D721Med (cell line): ENCODE measurements around the gene CELF1.

Source experiments
- DNase-seq: peaks from one replicate; pipeline ENCODE4 v3.0.0; 2011; ENCODE audit warnings: low spot score; ENCODE audit not compliant: insufficient read length
- FAIRE-seq: peaks from 2 replicates; lab custom pipeline; 2011; peaks lifted over from hg19 to GRCh38; lab: Jason Lieb, UNC
- TF ChIP-seq, protein P1 (sequence below): IDR thresholded peaks from 2 replicates; pipeline ENCODE4 v1.5.1; 2012; ENCODE audit warnings: mild to moderate bottlenecking, control low read depth; ENCODE audit not compliant: insufficient read depth; ENCODE audit errors: missing control alignments

Gene CELF1

DNA sequence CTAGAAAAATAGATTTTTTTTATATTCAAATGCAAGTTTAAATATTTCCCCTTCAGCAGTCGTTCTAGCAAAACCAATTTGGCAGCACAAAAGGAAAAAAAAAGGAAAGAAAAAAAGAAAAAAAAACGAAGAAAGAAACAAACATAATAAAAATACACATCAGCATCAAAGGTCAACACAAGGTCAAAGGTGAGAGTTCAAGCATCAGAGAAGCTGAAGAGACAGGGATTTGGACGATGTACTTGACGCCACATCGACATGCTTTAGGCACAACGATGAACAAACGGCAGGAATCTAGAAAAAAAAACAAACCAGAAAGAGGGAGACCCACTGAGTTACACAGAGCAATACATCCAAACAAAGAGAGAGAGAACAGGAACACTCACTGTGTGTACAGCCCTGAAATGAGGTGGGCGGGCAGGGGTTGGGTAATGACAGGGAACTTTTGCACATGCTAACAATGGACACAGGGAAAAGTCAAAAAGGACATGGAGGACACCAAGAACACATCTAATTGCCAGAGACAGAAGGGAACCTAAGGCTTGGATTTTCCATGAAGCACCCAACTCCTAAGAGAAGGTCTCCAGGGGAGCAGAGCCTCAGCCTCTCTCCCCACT is 84.2 kb downstream of the CELF1 start:
- FAIRE-seq (no peak), DNase-seq (no peak)
- TF ChIP-seq, protein P1, sequence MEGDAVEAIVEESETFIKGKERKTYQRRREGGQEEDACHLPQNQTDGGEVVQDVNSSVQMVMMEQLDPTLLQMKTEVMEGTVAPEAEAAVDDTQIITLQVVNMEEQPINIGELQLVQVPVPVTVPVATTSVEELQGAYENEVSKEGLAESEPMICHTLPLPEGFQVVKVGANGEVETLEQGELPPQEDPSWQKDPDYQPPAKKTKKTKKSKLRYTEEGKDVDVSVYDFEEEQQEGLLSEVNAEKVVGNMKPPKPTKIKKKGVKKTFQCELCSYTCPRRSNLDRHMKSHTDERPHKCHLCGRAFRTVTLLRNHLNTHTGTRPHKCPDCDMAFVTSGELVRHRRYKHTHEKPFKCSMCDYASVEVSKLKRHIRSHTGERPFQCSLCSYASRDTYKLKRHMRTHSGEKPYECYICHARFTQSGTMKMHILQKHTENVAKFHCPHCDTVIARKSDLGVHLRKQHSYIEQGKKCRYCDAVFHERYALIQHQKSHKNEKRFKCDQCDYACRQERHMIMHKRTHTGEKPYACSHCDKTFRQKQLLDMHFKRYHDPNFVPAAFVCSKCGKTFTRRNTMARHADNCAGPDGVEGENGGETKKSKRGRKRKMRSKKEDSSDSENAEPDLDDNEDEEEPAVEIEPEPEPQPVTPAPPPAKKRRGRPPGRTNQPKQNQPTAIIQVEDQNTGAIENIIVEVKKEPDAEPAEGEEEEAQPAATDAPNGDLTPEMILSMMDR = no peak

DNA sequence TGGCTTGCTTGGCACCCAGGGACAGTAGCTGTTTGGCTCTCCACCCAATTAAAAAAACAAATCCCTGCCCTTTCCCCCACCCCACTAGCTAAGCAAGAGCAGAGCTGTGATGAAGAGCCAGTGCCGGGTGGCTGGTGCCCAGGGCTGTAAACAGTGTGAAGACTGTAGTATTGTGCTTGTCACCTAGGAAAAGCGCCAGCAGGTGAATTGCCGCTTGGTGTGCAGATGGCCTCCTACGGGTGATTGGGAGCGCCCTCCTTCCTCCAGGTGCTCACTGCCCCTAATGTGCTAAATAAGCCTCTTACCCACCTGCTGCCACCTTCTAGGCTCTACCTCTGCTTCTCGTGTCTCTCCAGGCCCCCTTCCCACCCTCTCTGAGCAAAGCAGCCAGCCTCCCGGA is 85.6 kb downstream of the CELF1 start:
- no peak for DNase-seq
- TF ChIP-seq, protein P1 = no peak
- no peak for FAIRE-seq

DNA sequence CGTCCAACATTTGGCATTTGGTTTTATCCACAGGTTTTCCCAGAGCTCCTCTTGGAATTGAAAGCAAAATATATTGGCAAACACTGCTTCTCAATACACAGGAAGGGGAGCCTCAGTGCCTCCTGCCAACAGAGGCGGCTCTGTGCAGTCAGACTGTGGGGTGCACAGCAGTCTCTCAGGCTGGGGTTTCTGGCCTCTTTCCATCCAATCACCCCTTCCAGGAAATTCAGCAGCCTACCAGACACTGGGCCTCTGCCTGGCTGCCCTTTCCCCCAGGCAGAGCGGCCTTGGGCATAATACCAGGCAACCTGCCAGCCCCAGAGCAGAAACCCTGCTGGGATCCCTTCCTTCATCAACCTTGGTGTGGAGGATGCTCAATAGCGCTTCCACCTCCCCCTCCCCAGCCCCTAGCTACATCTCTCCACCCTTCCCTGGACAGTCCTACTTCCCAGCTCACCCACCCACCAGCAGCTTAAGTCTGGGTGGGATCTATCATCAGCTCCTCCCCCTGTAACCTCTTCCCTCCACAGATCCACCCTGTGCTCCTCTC is 86.2 kb downstream of the CELF1 start:
- no peak for FAIRE-seq
- no peak for DNase-seq
- TF ChIP-seq, protein P1 = no peak

DNA sequence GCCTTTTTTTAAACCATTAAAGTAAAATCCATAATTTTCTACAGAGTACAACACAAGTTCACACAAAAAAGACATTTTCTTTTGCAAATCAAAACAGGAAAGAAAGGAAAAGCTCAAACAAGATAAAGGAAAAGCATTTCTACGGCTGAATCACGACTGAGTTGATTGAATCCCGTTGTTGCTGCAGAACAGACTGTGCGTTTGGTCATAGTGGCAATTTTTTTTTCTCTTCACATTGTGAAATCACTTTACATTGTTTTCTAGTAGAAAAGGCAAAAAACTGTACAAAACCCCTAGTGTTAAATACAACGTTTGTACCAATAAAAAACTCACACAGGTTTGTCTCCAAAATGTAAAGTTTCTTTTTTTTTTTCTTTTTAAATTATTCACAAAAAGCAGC is 86.7 kb downstream of the CELF1 start:
- TF ChIP-seq, protein P1 = no peak
- FAIRE-seq = no peak
- no peak for DNase-seq

DNA sequence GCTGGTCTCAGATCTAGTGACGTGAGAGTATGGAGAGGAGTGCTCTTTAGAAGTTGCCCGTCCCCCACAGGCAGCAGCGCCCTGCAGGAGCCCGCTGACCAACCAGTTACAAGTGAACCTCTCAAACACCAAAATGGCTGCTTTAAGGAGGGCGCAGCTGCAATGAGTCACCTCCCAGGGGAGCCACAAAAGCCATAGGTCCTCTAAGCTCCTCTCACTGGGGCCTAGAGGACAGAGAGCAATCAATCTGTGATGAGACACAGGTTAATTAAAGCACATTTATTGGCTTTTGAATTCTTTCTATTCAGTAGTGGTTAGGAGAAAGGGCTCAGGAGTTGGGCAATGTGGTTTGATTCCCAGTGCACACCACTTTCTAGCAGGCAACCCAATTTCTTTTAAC is 88.4 kb downstream of the CELF1 start:
- DNase-seq = peak; percentile 46

DNA sequence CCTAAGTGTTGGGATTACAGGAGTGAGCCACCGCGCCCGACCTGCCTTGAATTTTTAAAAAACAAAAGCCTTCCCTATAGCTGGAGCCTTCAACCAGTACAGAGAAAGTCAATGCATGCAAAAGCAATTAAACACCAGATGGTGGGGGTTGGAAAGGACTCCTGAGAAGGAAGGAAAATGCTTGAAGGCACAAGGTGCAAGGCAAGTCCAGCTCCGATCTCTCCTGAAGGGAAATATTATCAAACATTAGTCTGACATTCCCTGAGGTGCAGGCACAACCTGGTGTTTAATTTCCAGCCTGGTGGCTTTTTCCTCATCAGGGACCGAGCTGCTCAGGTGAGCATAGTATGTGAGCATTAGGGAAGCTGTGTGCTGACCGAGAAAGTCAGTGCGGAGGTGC is 91.1 kb downstream of the CELF1 start:
- DNase-seq = no peak

More for the DNA sequence above, 88.4 kb downstream of the CELF1 start:
- TF ChIP-seq, protein P1 = no peak
- FAIRE-seq = no peak

More for the DNA sequence above, 91.1 kb downstream of the CELF1 start:
- no peak for FAIRE-seq
- TF ChIP-seq, protein P1 = no peak
